IMR-90 (cell line): ENCODE measurements around the gene FAM81A. TPM values are rescaled to one million over a fixed set of nuclear protein-coding genes. Genes with fewer than 3 reads are reported as not detected.

Source experiments
- ATAC-seq: fragments of 200-7000 bp; cut with Tn5 transposase; 2 replicates; pipeline ENCODE4 v1.9.1; 2020; ENCODE audit warnings: low read depth, mild to moderate bottlenecking, moderate library complexity
- BruUV-seq: library from RNA; stranded (reverse); fragments of 400-500 nt; replicated peaks from 2 replicates; lab custom pipeline; 2021; lab: Mats Ljungman, UMichigan
- CTCF ChIA-PET: fragments of 300-600 bp; formaldehyde crosslinking; extraction: SDS; loops from one replicate; lab custom pipeline; 2021; ENCODE audit warnings: antibody characterized with exemption; lab: Yijun Ruan, JAX
- POLR2A ChIA-PET: fragments of 300-600 bp; sonication (Branson Sonifier 250); formaldehyde crosslinking; loops from one replicate; lab custom pipeline; 2022; ENCODE audit warnings: antibody characterized with exemption; ENCODE audit not compliant: unreplicated experiment; lab: Charles Lee
- DNase-seq: peaks from one replicate; pipeline ENCODE4 v3.0.0; 2013
- H2AFZ ChIP-seq: replicated peaks from 2 replicates; pipeline ENCODE3; 2013; ENCODE audit warnings: low read length, mild to moderate bottlenecking; ENCODE audit not compliant: poor library complexity
- H2AK5ac ChIP-seq: 2 replicates; pipeline ENCODE4 v1.6.1; 2013; ENCODE audit warnings: low read depth, low read length, inconsistent platforms
- H2AK9ac ChIP-seq: replicated peaks from 2 replicates; pipeline ENCODE3; 2013; ENCODE audit warnings: mild to moderate bottlenecking, low read depth, low read length, moderate library complexity; ENCODE audit not compliant: poor library complexity
- H2BK120ac ChIP-seq: 2 replicates; pipeline ENCODE4 v1.6.1; 2013; ENCODE audit warnings: low read depth, low read length, inconsistent platforms
- H2BK15ac ChIP-seq: 3 replicates; pipeline ENCODE4 v1.6.1; 2013; ENCODE audit warnings: low read depth, low read length, inconsistent platforms
- H2BK20ac ChIP-seq: 2 replicates; pipeline ENCODE4 v1.6.1; 2013; ENCODE audit warnings: low read depth, mild to moderate bottlenecking, inconsistent platforms, low read length, moderate library complexity
- H2BK5ac ChIP-seq: 2 replicates; pipeline ENCODE4 v1.6.1; 2013; ENCODE audit warnings: mild to moderate bottlenecking, low read depth, low read length, inconsistent platforms; ENCODE audit not compliant: poor library complexity, severe bottlenecking
- H3K14ac ChIP-seq: replicated peaks from 2 replicates; pipeline ENCODE4 v1.6.1; 2013; ENCODE audit warnings: low read depth, low read length, inconsistent platforms
- H3K18ac ChIP-seq: 2 replicates; pipeline ENCODE4 v1.6.1; 2013; ENCODE audit warnings: low read depth, low read length, control low read depth
- H3K23ac ChIP-seq: 2 replicates; pipeline ENCODE4 v1.6.1; 2013; ENCODE audit warnings: low read depth, low read length, inconsistent platforms
- H3K27ac ChIP-seq: 2 replicates; pipeline ENCODE4 v1.5.1; 2013; ENCODE audit warnings: mild to moderate bottlenecking, control low read depth, low read length; ENCODE audit not compliant: insufficient read depth
- H3K27me3 ChIP-seq: 2 replicates; pipeline ENCODE4 v1.6.1; 2013; ENCODE audit warnings: low read length; ENCODE audit not compliant: control insufficient read depth, insufficient read depth
- H3K36me3 ChIP-seq: 2 replicates; pipeline ENCODE4 v1.6.1; 2013; ENCODE audit warnings: low read length, mixed read lengths; ENCODE audit not compliant: control insufficient read depth, insufficient read depth
- H3K4ac ChIP-seq: 2 replicates; pipeline ENCODE4 v1.6.1; 2013; ENCODE audit warnings: low read depth, low read length, inconsistent platforms
- H3K4me1 ChIP-seq: 2 replicates; pipeline ENCODE4 v1.6.1; 2013; ENCODE audit warnings: low read length, mixed read lengths; ENCODE audit not compliant: control insufficient read depth, insufficient read depth
- H3K4me2 ChIP-seq: 2 replicates; pipeline ENCODE4 v1.6.1; 2013; ENCODE audit warnings: low read depth, mild to moderate bottlenecking, control low read depth, low read length, moderate library complexity
- H3K4me3 ChIP-seq: 2 replicates; pipeline ENCODE4 v1.5.1; 2013; ENCODE audit warnings: low read depth, mild to moderate bottlenecking, control low read depth, low read length, moderate library complexity; ENCODE audit not compliant: insufficient read depth
- H3K56ac ChIP-seq: 2 replicates; pipeline ENCODE4 v1.6.1; 2013; ENCODE audit warnings: low read length, inconsistent platforms; ENCODE audit not compliant: insufficient read depth; ENCODE audit errors: extremely low read depth
- H3K79me1 ChIP-seq, 2 experiments: 2 replicates each; pipeline ENCODE4 v1.6.1; 2013; ENCODE audit warnings: low read length in 2 of 2, inconsistent platforms in 1 of 2, low read depth in 1 of 2
- H3K9ac ChIP-seq: 2 replicates; pipeline ENCODE4 v1.6.1; 2013; ENCODE audit warnings: low read depth, low read length, control low read depth
- H3K9me1 ChIP-seq: 2 replicates; pipeline ENCODE4 v1.6.1; 2013; ENCODE audit warnings: low read length, inconsistent platforms; ENCODE audit not compliant: insufficient read depth
- H3K9me3 ChIP-seq: 2 replicates; pipeline ENCODE4 v1.6.1; 2013; ENCODE audit warnings: low read length; ENCODE audit not compliant: control insufficient read depth, insufficient read depth
- H4K20me1 ChIP-seq: 2 replicates; pipeline ENCODE4 v1.6.1; 2013; ENCODE audit warnings: low read length, inconsistent platforms; ENCODE audit not compliant: insufficient read depth
- H4K5ac ChIP-seq: 2 replicates; pipeline ENCODE4 v1.6.1; 2013; ENCODE audit warnings: mild to moderate bottlenecking, low read depth, low read length, control low read depth
- H4K8ac ChIP-seq, 2 experiments: 2 replicates each; pipeline ENCODE4 v1.6.1; 2013; ENCODE audit warnings: low read depth in 2 of 2, low read length in 2 of 2, control low read depth in 1 of 2, inconsistent platforms in 1 of 2
- H4K91ac ChIP-seq: 2 replicates; pipeline ENCODE4 v1.6.1; 2013; ENCODE audit warnings: low read depth, low read length, inconsistent platforms; ENCODE audit not compliant: insufficient read depth
- BHLHE40 ChIP-seq: fragments of 150-350 bp; IDR thresholded peaks from 2 replicates; pipeline ENCODE4 v1.6.1; 2016; ENCODE audit warnings: mild to moderate bottlenecking, low read depth, low read length
- CHD1 ChIP-seq: IDR thresholded peaks from 2 replicates; pipeline ENCODE4 v1.6.1; 2012; ENCODE audit warnings: low read depth, low read length, improper control_type of control experiment
- CTCF ChIP-seq: conservative IDR thresholded peaks from 2 replicates; pipeline ENCODE4 v1.5.1; 2012; ENCODE audit warnings: mild to moderate bottlenecking, low read depth, low read length, improper control_type of control experiment
- SMC3 ChIP-seq: fragments of 150-350 bp; IDR thresholded peaks from 2 replicates; pipeline ENCODE4 v1.6.1; 2016; ENCODE audit warnings: low read depth, mild to moderate bottlenecking, antibody characterized with exemption, low read length, moderate library complexity
- USF2 ChIP-seq: fragments of 150-350 bp; IDR thresholded peaks from 2 replicates; pipeline ENCODE4 v1.6.1; 2017; ENCODE audit warnings: mild to moderate bottlenecking, antibody characterized with exemption, low read length, low read depth
- WGBS, 2 experiments: methylation state at CpG; one replicate each; pipeline versions ENCODE4 v1.1.5 to v1.1.7; 2013; ENCODE audit warnings: missing lambda C conversion rate in 2 of 2; ENCODE audit not compliant: insufficient read length in 1 of 2; ENCODE audit errors: extremely low coverage in 2 of 2; 5-methylcytosine and 5-hydroxymethylcytosine counted together
- dilution Hi-C: fragments of 300-500 bp; cut with HindIII; formaldehyde crosslinking; loops from one replicate; pipeline ENCODE4 v1.14.3; 2018; ENCODE audit warnings: low sequenced_read_pairs; ENCODE audit not compliant: unreplicated experiment
- in situ Hi-C: fragments of 300-500 bp; cut with MboI; formaldehyde crosslinking; loops from 3 replicates; pipeline ENCODE4 v1.14.3; 2019; ENCODE audit warnings: low sequenced_read_pairs, inconsistent platforms, mixed read lengths
- intact Hi-C: fragments of 100-400 bp; cut with micrococcal nuclease; formaldehyde crosslinking; loops from 2 replicates; pipeline ENCODE4 v1.10.0; 2022
- polyA plus RNA-seq, 3 experiments: library from polyadenylated mRNA; depleted of rRNA; stranded (reverse); fragments of >200 nt; gene quantifications; 2 replicates each; pipeline ENCODE4 v1.2.3, GENCODE V29; 2012; ENCODE audit warnings: low replicate concordance in 1 of 3
- total RNA-seq: library from RNA; depleted of rRNA; stranded (reverse); fragments of >200 nt; gene quantifications from 2 replicates; pipeline ENCODE4 v1.2.3, GENCODE V29; 2012

Gene FAM81A
- total and polyA plus RNA-seq, 2 of the 4 experiments (the other 2 are of a cell fraction), result not detected

GRCh38 chr15:59562448-59563186 is 124.6 kb downstream of the FAM81A start:
- Histone ChIP-seq H3K4me2 (no peak overlapping the region), H3K9me3 (0 out of 2 replicates have a peak, but pooled peaks cover 2% of the 10 kb centered on the region), H2AK5ac (no peak overlapping the region), H4K20me1 (no peaks in the 10 kb centered on the region), H3K4me3 (no peak overlapping the region), H3K4ac (no peak overlapping the region), H3K9me1 (no peaks in the 10 kb centered on the region), H3K56ac (no peak overlapping the region), H4K5ac (no peak overlapping the region), H3K27ac (no peak overlapping the region), H4K91ac (no peak overlapping the region), H3K18ac (no peak overlapping the region), H2BK120ac (no peak overlapping the region), H3K79me1 (no peaks in the 10 kb centered on the region), H2AFZ (no peak overlapping the region), H2AK9ac (no peak overlapping the region), H3K4me1 (no peaks in the 10 kb centered on the region), H3K9ac (no peak overlapping the region), H3K23ac (no peak overlapping the region), H2BK5ac (no peak overlapping the region), H2BK15ac (no peak overlapping the region), H3K14ac (no peak overlapping the region), H3K27me3 (peaks cover 2% of the 10 kb centered on the region; the same call in 1 of the 2 replicates), H2BK20ac (no peak overlapping the region), H4K8ac (no peak overlapping the region), H3K36me3 (no peaks in the 10 kb centered on the region)
- intact Hi-C loops (no loop called here), in situ Hi-C loops (no loop called here), dilution Hi-C loops (no loop called here)
- WGBS, 2 experiments, result no CpG with 5 or more reads among the region's 2 CpGs
- TF ChIP-seq CHD1, result no peak
- peak; percentile 25; the same call in 1 of the 2 replicates for TF ChIP-seq CTCF
- no peak for TF ChIP-seq USF2
- TF ChIP-seq SMC3, result no peak
- TF ChIP-seq BHLHE40, result no peak
- POLR2A ChIA-PET, result no interaction called here
- CTCF ChIA-PET, result interaction anchor here (1.0 kb wide), 1 partner anchor 11 kb away, joined by 4 read pairs; no protein-coding TSS in a partner anchor
- DNase-seq (no peak), ATAC-seq (no peak)
- BruUV-seq, result no TSS peak
